Suprapubic skin (tissue), 3 donors: ENCODE results near the gene OR8K1.

Experiments used
- CTCF ChIP-seq, 2 donors: fragments of 200-600 bp in 1 of 2; fragments of 450-650 bp in 1 of 2; sonication (generic) in 1 of 2; IDR thresholded peaks; one replicate each; pipeline ENCODE4 v1.5.1; 2016 to 2019; ENCODE audit warnings: antibody characterized with exemption in 2 of 2, mild to moderate bottlenecking in 1 of 2, moderate library complexity in 1 of 2
- POLR2A ChIP-seq, 2 donors: fragments of 450-650 bp; IDR thresholded peaks; one replicate each; pipeline ENCODE4 v1.6.1; 2017; ENCODE audit warnings: antibody characterized with exemption in 2 of 2, mild to moderate bottlenecking in 2 of 2, moderate library complexity in 2 of 2

- no peak for TF ChIP-seq POLR2A (IDR thresholded peaks at IDR 0.05)
- no peak for TF ChIP-seq CTCF (IDR thresholded peaks at IDR 0.05)
Measured at GRCh38 chr11:56296898-56297297, 48.9 kb upstream of the OR8K1 start.
